Muscle of back (tissue), 11 donors: ENCODE measurements around the gene RCC1. TPM values are rescaled to one million over a fixed set of nuclear protein-coding genes. Genes with fewer than 3 reads are reported as not detected.
"Not testable (repeated sequence)": the region's sequence is repeated elsewhere in the genome, so short reads cannot be mapped to it uniquely, and the experiment has no call there.

Experiments
- DNase-seq, 3 donors: peaks; one replicate each; pipeline versions ENCODE4 v3.0.0 to v3.0.0-alpha.2; 2013
- polyA plus RNA-seq, 10 donors: library from polyadenylated mRNA; unstranded; fragments of 120-200 nt; gene quantifications; one replicate each; pipeline ENCODE4 v1.2.1, GENCODE V29; 2013; ENCODE audit not compliant: insufficient read length in 10 of 10

Gene RCC1
- polyA plus RNA-seq, 10 donors: 19.5 to 33.6 (median 23.8) TPM

DNA sequence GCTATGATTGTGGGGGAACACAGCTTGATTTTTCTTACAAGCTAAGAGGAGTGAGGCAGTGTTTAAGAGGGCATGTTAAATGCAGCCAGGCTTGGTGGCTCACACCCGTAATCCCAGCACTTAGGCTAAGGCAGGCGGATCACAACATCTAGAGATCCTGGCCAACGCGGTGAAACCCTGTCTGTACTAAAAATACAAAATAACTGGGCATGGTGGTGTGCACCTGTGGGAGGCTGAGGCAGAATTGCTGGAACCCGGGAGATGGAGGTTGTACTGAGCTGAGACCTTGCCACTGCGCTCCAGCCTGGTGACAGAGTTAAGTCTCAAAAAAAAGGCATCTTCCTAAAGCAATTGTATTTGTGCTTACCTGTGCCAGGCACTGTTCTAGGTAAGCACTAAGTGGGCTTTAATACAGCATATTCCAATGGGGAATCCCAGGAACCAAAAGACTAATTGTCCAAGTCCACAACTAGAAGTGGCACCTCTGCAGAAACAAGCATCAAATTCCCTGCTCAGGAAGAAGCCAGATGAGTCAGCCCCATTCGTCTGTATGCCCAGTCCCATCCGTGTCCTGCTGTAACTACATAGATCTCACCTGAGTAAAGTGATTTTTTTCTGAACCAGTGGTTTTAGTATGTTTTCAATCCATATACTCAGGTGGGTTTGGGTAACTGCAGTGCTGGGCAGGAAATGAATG is 4.6 kb downstream of the RCC1 start:
- no peak for DNase-seq

DNA sequence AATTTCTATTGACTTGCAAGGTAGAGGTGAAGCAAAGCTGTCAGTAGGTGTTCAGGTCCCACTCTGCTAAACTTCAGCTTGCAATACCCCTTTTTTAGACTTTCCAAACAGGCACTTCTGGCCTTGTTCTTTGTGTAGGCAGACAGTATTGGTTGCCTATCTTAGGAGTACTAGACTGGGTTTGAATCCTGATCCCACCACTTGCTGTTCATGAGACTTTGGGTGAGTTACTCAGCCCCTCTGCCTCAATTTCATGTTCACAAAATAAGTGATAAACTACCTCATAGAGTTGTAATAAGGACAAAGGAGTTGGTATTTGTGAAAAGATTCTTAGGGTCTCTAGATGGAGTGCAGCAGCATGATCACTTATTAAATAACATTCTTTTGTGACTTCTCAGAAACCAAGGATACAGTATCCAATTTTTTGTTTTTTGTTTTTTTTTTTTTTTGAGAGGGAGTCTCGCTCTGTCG is 5.2 kb downstream of the RCC1 start:
- DNase-seq: no peak

DNA sequence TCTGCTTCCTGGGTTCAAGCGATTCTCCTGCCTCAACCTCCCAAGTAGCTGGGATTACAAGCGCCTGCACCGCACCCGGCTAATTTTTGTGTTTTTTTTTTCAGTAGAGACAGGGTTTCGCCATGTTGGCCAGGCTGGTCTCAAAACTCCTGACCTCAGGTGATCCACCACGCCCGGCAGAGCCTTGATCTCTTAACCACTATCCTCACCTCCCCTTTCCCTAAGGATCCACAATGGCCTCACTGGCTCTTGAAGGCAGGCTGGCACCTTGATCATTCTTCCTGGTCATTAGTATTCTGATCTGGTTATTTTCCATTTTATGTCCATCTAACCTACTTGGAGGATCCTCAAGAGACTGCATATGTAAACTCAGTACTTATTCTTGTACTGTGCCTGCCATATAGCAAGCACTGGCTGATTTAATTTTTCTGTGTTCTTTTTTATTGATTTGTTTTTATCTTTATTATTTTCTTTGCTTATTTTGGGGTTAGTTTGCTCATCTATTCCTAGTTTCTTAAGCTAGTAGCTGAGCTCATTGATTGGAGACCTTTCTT is 6.3 kb downstream of the RCC1 start:
- no peak for DNase-seq

DNA sequence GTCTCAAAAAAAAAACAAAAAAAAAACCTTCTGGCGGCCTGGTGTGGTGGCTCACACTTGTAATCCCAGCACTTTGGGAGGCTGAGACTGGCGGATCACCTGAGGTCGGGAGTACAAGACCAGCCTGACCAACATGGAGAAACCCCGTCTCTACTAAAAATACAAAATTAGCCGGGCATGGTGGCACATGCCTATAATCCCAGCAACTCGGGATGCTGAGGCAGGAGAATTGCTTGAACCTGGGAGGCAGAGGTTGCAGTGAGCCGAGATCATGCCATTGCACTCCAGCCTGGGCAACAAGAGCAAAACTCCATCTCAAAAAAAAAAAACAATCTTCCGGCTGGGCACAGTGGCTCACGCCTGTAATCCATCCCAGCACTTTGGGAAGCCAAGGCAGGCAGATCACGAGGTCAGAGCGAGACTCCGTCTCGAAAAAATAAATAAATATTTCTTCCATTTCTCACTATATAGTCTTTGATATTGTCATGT is 8.6 kb downstream of the RCC1 start:
- not testable (repeated sequence) for DNase-seq

DNA sequence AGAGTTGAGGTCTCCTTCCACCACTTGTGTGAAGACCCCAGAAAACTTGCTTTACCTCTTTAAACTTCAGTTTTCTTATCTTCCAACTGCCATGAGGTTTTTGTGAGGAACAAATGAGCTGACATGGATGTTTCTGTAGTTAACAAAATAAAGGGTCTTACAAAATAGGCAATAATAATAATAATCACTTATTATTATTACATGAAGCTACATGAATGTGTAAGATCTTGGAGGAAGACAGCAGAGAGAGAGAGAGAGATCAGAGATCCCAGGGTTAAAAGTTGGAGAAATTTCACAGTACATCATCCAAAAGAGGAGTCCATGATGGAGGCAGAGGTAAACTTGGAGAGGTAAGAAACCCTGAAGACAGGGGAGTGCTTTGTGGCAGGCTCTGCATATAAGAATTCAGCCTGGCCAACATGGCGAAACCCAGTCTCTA is 10.7 kb downstream of the RCC1 start:
- no peak for DNase-seq

DNA sequence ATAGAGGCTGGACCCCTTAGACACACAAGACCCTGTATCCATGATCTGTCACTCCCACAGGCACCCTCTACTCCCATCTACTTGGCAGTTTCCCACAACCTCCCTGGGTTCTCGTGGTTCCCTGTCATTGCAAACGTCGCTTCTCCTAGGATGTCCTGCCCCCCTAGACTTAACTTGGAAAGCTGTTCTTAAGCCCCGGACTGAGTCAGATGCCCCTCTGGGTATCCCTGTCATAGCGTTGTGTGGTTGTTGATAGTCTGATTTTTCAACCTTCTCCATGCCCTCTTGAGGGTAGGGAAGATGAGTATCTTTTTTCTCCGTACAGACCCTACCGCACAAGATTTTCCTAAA is 11.8 kb downstream of the RCC1 start:
- DNase-seq: no peak

DNA sequence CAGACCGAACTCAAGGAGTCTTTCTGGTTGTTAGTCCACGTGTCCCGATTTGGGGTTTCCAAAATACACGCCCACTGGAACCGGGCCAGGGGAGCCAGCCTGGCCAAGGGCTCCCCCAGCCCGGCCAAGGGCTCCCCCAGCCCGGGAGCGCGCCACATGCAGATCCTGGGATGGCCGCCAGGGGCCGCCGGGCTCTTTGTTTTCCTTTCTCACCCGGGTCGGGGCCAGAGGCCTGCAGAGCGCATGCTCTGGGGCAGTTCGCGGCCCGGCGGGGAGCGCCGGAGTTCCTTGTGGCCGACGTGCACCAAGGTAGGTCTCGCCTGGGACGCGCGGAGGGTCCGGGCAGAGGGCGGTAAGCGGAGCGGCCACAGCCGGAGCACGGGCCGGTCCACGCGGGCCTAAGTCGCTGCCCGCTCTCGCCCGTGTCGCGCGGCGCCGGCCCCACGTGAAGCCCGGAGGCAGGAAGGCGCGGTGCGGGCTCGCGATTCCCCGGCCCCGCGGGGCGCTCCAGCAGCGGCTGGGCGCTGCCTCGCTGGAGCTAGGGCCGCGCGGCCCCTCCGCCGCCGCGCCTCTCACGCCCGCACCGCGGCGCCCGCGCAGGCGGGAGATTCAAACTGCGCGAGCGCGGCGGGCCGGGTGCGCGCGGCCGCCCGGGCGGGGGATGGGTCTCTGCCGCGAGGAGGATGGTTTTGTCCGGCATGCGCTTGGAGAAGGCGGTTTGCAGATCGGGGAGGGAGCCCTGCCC is 12.3 kb downstream of the RCC1 start:
- peak; percentile 88 to 97 (median 93) for DNase-seq

DNA sequence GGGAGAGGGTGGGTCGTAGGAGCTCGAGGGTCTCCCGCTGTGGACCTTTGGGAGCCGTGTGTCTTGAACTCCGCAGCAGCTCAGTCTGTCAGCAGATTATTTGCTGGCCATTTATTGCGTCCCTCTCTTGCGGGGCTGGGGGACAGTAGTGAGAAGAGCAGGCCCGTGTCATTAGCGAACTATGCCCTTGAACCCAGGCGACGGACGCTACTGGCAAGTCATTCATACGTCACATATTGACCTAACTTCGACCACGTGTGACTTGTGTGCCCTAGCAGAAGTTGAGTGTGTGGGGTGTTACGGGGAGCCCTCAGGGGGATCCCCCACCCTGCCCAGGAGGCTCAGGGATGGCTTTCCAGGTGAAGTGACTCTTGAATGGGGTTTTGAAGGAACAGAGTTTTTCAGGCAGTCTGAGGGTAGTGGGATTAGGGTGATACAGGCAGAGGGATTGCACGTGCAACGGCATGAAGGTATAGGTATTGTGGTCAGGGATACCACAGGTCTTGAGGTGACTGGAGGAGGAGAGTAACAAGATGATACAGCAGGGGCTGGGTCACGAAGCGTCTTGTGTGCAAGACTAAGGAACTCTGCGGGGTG is 13.0 kb downstream of the RCC1 start:
- DNase-seq: no peak

DNA sequence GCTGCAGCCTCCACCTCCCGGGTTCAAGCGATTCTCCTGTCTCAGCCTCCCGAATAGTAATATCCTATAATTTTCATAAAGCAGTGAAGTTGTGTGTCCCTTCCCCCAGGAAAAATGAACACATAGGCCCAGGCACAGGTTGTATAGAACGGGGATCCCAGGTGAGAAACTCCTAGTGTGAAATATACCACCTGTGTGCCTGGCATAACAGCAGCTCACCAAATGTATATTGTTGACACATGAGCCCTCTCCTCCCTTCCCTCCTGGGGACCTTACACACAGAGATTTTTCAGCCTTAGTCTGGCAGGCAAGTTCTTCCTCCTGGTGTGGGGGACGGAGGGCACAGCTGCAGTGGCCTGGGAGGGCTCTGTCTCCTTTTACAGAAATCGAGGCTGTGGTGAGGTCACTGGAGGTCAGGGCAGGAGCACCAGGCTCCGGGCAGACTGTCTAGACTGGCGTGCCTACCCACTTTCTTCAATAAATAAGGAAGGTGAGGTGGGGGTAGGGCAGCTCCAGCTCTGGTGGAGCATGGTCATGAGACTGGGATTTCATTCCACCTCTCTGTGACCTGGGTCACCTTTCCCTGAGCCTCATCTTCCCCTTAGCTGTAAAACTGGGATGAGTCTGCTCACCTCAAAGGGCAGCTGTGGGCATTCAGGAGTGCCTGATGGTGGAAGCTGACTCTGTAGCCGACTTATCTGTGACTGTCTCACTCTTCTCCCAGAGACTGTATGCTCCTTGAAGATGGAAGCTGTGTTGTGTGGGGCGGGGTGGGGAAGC is 14.3 kb downstream of the RCC1 start:
- no peak for DNase-seq

DNA sequence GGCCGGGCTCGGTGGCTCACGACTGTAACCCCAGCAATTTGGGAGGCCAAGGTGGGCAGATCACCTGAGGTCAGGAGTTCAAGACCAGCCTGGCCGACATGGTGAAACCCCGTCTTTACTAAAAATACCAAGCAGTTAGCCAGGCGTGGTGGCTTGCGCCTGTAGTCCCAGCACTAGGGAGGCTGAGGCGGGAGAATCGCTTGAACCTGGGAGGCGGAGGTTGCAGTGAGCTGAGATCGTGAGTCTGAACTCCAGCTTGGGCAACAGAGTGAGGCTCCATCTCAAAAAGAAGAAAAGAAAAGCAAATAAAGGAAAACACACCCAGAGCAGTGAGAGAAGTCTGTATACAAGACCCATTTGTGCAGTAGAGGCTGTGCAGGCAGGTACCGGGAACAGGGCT is 15.0 kb downstream of the RCC1 start:
- not testable (repeated sequence) for DNase-seq

DNA sequence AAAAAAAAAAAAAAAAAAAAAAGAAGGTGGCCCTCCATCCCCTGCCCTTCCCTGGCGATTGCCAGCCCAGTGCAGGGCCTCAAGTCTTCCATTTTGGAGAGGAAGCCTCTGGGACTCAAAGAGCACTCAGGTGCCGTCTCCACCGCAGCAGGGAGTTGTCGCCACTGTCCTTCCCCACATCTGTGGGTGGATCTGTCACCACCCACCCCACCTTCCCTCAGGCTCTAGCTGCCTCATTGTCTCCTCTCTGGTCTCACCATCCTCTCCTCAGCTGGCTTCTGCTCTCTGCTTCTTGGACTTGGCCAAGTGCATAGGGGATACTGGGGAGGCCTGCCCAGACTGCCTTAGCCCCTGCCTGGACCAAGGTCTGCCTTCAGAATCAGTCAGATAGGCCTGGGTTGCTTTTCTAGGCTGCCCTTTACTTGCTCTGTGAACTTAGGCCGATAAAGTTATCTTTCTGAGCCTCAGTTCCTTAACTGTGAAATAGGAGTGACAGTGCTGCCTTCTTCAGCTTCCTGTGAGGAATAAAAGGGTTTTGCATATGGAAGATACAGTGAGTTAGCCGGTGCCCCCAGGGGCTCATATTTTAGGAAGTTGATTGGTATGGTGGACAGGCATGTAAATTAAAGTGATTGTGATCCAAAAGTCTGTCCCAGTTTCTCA is 15.8 kb downstream of the RCC1 start:
- DNase-seq: no peak

DNA sequence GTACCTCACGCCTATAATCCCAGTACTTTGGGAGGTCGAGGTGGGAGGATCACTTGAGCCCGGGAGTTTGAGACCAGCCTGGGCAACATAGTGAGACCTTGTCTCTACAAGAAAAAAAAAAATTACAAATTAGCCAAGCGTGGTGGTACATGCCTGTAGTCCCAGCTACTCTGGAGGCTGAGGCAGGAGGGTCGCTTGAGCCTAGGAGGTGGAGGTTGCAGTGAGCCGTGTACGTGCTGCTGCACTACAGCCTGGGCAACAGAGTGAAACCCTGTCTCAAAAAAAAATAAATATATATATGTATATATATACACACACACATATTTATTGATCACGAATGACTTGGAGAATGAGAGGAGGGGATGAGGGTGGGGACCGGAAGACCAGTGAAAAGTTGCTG is 16.7 kb downstream of the RCC1 start:
- not testable (repeated sequence) for DNase-seq

DNA sequence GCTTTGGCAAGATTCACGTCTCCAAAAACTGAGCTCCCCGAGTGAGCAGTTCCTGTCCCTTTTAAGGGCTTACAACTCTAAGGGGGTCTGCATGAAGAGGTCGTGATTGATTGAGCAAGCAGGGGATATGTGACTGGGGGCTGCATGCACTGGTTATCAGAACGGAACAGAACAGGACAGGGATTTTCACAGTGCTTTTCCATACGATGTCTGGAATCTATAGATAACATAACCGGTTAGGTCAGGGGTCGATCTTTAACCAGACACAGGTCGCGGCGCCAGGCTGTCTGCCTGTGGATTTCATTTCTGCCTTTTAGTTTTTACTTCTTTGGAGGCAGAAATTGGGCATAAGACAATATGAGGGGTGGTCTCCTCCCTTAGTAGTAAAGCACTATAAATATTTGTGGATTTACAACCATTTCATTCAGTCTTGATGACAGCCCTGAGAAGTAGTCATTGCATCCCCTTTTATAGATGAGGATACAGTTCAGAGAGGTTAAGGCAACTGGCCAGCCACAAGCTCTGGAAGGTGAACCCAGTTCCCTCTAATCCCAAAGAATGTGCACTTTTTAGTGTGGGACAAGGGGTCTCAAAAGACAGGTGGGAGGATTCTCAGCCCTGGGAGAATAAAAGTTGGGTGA is 19.3 kb downstream of the RCC1 start:
- not testable (repeated sequence) for DNase-seq

DNA sequence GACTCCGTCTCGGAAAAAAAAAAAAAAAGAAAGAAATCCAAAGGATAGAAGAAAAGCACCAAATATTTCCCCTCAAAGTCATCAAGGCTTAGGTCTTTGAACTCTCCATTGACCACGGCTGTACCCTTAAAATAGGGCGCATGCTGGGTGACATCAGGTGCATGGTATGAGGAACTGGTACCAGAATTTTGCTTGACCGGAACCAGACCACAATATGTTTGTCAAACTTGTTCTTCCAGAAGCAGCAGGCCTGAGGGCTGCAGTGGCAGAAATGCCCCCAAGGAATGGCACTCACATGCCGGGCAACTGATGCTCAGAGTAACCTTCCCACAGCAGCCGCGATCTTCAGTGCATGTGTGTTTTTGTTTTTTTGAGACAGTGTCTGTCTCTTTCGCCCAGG is 21.0 kb downstream of the RCC1 start:
- DNase-seq: no peak

DNA sequence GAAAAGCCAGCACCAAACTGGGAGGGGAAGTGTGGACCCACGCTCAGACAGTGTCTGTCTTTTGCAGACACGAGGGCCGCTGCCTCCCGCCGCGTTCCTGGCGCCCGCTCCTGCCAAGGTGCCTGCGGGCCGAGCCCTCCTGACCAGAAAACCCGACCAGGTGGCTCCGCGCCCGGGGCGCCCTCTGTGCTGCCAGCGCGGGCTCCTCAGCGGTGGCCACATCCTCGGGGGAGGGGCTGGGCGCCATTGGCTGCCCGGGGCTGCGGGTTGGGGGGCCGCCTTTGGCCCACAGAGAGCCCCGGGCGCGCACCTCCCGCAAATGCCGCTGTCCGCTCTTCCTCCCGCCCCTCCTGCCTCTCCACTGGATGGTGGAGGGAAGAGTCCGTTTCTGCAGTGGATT is 24.6 kb downstream of the RCC1 start:
- no peak for DNase-seq

DNA sequence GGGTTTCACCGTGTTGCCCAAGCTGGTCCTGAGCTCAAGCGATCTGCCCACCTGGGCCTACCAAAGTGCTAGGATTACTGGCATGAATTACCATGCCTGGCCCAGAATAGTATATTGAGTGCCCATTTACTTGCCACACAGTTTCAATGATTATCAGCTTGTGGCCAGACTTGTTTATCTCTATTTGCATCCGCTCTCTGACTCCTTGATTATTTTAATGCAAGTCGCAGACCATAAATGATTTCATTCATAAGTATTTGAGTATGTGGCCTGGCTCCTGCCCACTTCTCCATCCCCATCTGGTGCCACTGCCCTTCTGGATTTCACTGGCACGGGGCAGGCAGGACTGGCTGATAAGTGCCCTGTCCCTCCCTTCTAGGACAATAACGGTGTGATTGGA is 28.8 kb downstream of the RCC1 start:
- no peak for DNase-seq

DNA sequence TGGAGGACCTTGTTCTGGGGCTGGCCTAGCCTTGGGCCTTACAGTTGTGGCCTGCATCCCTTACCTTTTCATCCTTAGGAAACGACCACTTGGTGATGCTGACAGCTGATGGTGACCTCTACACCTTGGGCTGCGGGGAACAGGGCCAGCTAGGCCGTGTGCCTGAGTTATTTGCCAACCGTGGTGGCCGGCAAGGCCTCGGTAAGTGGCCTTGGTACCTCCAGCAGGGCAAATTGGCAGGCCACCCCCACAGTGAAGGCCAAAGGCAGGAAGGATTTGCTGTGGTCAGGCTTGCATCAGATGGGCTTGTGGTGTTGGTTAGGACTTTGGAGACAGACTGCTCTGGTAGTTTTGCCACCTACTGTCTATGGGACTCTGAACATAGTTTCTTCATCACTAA is 29.3 kb downstream of the RCC1 start:
- no peak for DNase-seq

DNA sequence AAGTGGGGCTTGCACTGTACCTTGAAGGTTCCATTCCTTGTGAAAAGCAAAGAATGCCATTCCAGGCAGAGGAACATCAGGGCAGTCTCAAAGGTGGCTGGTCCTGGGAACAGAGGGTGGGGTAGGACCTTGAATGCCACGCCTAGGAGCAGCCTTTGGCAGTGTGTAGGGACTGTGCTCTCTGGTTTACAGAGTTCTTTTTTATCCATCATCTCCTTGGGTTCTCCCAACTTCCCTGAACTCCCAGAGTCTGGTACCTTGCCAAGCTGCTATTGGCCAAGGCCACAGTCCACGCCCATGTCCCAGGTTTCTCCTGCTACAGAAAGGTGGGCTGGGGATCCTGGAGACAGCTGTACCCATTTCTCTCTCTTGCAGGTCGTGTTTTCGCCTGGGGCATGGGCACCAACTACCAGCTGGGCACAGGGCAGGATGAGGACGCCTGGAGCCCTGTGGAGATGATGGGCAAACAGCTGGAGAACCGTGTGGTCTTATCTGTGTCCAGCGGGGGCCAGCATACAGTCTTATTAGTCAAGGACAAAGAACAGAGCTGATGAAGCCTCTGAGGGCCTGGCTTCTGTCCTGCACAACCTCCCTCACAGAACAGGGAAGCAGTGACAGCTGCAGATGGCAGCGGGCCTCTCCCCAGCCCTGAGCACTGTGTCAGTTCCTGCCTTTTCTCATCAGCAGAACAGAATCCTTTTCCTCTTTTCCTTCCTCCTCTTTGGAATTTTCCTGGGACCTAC is 31.8 kb downstream of the RCC1 start:
- DNase-seq: peak in 1 of 3 donors; percentile 6

DNA sequence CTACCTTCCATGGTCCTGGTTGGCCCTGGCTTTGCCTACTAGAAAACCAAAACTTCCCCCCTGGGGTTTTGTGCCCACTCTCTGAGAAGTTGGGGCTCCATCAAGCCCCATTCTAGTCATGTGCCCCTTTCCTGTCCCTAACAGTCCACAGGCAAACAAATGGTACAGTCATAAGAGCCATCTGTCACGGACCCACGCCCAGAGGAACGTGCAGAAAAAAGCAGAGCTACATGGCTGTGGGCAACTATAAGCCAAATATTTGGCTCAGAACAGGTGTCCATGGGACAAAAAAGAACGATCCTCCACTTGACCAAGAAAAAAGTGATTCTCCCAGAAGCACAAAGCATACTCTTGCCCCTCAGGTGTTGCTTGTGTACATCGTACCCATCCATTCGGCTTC is 32.4 kb downstream of the RCC1 start:
- no peak for DNase-seq

DNA sequence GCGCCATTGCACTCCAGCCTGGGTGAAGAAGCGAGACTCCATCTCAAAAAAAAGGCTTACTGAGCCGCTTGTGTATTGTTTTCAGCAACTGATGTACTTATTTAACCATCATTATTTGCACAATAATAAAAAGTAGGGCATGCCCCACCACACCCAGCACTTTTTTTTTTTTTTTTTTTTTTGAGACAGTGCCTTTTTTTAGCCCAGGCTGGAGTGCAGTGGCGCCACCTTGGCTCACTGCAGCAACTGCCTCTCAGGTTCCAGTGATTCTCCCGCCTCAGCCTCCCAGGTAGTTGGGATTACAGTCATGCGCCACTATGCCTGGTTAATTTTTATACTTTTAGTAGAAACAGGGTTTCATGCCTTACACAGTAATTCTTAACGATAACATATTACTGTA is 34.8 kb downstream of the RCC1 start:
- DNase-seq: no peak
